GM21423 (cell line): ENCODE measurements around the gene NUTM2A.
"Not testable (repeated sequence)": the region's sequence is repeated elsewhere in the genome, so short reads cannot be mapped to it uniquely, and the experiment has no call there.

Experiments
- ATAC-seq: cut with Tn5 transposase; IDR thresholded peaks from one replicate; pipeline ENCODE4 v1.9.1; 2021; ENCODE audit warnings: mild to moderate bottlenecking, moderate library complexity; ENCODE audit not compliant: unreplicated experiment

NUTM2A gene

GRCh38 chr10:87242192-87242591 lies 16.9 kb downstream of the NUTM2A start:
- not testable (repeated sequence) for ATAC-seq

- not testable (repeated sequence) for ATAC-seq
Measured at GRCh38 chr10:87247335-87247734, 22.1 kb downstream of the NUTM2A start.

DNA sequence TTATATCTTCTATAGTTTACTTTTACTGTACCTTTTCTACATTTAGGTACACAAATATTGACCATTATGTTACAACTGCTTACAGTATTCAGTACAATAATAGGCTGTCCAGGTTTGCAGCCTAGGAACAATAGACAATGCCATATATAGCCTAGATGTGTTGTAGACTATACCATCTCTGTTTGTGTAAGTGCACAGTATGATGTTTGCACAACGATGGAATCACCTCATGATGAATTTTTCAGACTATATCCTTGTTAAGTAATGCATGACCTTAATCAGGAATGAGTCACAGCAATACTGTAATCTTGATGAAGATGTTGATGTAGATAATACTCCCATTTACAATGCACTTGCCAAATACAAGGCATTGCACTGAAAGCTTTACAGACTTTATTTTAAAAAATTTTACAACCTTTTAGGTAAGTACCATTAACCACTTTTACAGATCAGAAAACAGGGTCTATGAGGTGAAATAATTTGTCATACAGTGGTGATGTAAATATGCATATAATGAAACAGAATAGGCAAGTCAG lies 23.6 kb downstream of the NUTM2A start:
- not testable (repeated sequence) for ATAC-seq

DNA sequence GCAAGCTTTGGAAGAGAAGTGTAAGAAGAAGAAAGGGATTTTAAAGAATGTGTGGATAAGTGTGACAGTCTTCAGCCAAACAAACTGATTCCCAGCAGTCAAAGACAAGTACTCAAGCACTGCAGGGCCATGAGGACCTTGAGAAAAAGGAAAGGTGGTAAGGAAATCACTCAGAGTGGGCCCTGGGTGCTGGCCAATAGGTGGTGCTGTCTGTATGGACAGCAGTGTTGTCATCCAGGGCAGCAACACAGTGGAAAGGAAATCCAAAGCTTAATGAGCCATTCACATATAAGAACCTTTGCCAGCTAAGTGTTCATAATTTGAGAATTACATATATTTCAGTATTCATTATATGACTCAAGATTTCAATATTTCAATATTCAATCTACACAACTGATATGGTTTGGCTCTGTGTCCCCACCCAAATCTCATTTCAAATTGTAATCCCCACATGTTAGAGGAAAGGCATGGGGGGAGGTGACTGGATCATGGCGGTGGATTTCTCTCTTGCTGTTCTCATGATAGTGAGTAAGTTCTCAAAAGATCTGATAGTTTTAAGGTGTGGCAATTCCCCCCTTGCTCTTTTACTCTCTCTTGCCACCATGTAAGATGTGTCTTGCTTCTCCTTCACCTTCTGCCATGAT lies 55.6 kb downstream of the NUTM2A start:
- not testable (repeated sequence) for ATAC-seq
